Measurements from ENCODE around the gene CCDC106.

The CCDC106 gene

GRCh38 chr19:55647732-55648584 lies at the start of gene CCDC106:
TSS of gene CCDC106 (plus strand) at chr19:55648212. CDS start at chr19:55649047, 835 bp downstream.
- peak; percentile 82 for DNase-seq

- DNase-seq: peak; percentile 97
Measured at GRCh38 chr19:55598719-55599467, 49.1 kb upstream of the CCDC106 start.

GRCh38 chr19:55599468-55599841 lies 48.6 kb upstream of the CCDC106 start, which contains the start of gene FIZ1:
TSS of gene FIZ1 (minus strand) at chr19:55599517. CDS start at chr19:55597865, 1,652 bp downstream.
- peak; percentile 100 for DNase-seq

GRCh38 chr19:55599842-55600661 lies 48.0 kb upstream of the CCDC106 start, which contains the start of gene ZNF524:
TSS of gene ZNF524 (plus strand) at chr19:55600288. CDS start at chr19:55602113, 1,825 bp downstream.
- DNase-seq: peak; percentile 95

GRCh38 chr19:55600662-55601028 lies 47.4 kb upstream of the CCDC106 start:
- DNase-seq: no peak

- DNase-seq: no peak
Measured at GRCh38 chr19:55601084-55601483, 46.9 kb upstream of the CCDC106 start.

- DNase-seq: no peak
Measured at GRCh38 chr19:55602104-55603001, 45.7 kb upstream of the CCDC106 start.

GRCh38 chr19:55603115-55603514 lies 44.9 kb upstream of the CCDC106 start:
- DNase-seq: no peak

GRCh38 chr19:55603581-55604292 lies 44.3 kb upstream of the CCDC106 start:
- peak; percentile 46 for DNase-seq

GRCh38 chr19:55605207-55605636 lies 42.8 kb upstream of the CCDC106 start:
- peak; percentile 99 for DNase-seq

GRCh38 chr19:55605637-55606470 lies 42.2 kb upstream of the CCDC106 start, which contains the start of gene ZNF865:
TSS of gene ZNF865 (plus strand) at chr19:55605647. CDS start at chr19:55613619, 7,972 bp downstream.
- DNase-seq: peak; percentile 93

GRCh38 chr19:55606471-55606787 lies 41.6 kb upstream of the CCDC106 start:
- DNase-seq: no peak

GRCh38 chr19:55606817-55607216 lies 41.2 kb upstream of the CCDC106 start:
- no peak for DNase-seq

- DNase-seq: no peak
Measured at GRCh38 chr19:55609326-55609725, 38.7 kb upstream of the CCDC106 start.

- no peak for DNase-seq
Measured at GRCh38 chr19:55611300-55611982, 36.6 kb upstream of the CCDC106 start.

GRCh38 chr19:55611983-55612645 lies 35.9 kb upstream of the CCDC106 start:
- DNase-seq: no peak

GRCh38 chr19:55613396-55613795 lies 34.6 kb upstream of the CCDC106 start:
- no peak for DNase-seq

- DNase-seq: no peak
Measured at GRCh38 chr19:55613930-55614710, 33.9 kb upstream of the CCDC106 start.

Data from hematopoietic multipotent progenitor cell treated with erythropoietin and hydrocortisone succinate and interleukin-3 and kit ligand, for 4 days (in vitro differentiated cells).